GM10266 (cell line): ENCODE data around the gene TADA2B.

Experiments
- DNase-seq: peaks from one replicate; pipeline ENCODE4 v3.0.0; 2012; ENCODE audit errors: extremely low spot score
- TF ChIP-seq, protein P1 (sequence below): IDR thresholded peaks from 2 replicates; pipeline ENCODE4 v1.5.1; 2012; ENCODE audit warnings: mild to moderate bottlenecking, low read depth; ENCODE audit not compliant: control insufficient read depth, insufficient read depth; ENCODE audit errors: missing control alignments

Gene TADA2B

DNA sequence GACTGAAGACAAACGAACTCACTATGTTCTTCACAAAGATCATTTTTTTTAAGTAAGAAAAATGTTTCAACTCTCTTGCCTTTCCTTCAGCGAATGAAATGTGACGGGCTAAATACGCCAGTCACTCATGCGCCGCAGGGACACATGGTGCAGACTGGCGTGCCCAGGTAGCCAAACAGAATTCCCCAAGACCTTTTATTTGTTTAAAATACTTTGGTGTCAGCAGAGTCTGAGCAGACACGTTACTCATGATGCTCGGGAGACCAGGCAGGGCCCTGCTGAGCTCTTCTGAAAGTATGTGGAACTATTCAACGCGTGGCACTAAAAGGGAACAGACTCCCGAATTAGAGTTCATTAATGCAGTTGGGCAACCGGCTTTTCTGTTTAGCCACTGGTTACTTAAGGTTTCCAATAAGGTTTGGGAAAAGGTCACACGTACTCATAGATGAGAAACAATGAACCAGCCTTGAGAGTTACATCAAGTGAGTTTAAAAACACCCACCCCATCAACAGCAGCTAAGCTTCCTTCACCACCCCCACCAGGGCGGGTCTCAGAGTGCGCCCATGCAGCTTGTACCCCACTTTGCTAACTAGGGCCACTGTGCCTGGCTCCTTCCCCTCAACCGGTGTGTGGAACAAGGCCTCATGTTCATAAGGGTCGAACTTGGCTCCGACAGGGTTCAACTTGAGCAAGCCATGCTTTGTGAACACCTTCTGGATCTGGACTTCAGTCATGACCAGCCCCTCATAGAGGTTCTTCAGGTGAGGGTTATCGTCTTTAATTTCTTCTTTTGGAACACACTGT lies 17.4 kb downstream of the TADA2B start:
- TF ChIP-seq, protein P1, sequence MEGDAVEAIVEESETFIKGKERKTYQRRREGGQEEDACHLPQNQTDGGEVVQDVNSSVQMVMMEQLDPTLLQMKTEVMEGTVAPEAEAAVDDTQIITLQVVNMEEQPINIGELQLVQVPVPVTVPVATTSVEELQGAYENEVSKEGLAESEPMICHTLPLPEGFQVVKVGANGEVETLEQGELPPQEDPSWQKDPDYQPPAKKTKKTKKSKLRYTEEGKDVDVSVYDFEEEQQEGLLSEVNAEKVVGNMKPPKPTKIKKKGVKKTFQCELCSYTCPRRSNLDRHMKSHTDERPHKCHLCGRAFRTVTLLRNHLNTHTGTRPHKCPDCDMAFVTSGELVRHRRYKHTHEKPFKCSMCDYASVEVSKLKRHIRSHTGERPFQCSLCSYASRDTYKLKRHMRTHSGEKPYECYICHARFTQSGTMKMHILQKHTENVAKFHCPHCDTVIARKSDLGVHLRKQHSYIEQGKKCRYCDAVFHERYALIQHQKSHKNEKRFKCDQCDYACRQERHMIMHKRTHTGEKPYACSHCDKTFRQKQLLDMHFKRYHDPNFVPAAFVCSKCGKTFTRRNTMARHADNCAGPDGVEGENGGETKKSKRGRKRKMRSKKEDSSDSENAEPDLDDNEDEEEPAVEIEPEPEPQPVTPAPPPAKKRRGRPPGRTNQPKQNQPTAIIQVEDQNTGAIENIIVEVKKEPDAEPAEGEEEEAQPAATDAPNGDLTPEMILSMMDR, result no peak
- no peak for DNase-seq

DNA sequence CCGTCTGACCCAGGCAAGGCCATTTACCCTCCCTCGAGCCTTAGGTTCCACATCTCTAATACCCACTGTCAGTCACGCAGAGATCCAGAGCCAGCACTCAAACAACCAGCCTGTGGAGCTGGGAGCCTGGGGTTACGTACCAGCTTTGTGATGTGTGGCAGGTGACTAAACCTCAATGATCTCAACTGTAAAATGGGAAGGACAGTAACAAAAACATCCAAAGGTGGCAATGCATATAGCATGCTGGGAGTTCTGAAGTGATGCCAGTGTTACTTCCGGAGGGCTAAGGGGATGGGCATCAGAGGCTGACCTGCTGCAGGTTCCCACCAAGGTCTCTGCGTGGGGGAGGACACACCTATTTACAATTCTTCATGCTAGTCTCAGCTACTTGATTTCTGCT lies 18.6 kb downstream of the TADA2B start:
- TF ChIP-seq, protein P1, result no peak
- no peak for DNase-seq

DNA sequence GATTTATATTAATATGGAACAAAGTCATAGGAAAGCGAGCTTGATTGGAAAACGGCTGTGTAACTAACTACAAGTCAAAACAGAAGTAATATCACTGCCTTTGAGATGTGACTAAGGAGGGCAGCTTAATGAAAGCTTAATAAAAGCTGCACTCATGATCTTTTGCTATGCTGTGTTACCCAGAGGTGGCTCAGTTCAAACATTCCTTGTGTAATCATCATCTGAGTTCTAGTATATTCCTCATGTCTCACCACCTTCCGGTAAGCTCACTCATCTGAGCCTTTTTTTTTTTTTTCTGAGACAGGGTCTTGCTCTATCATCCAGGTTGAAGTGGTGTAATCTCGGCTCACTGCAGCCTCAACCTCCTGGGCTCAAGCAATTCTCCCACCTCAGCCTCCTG lies 19.6 kb downstream of the TADA2B start:
- DNase-seq, result no peak
- TF ChIP-seq, protein P1, result no peak

DNA sequence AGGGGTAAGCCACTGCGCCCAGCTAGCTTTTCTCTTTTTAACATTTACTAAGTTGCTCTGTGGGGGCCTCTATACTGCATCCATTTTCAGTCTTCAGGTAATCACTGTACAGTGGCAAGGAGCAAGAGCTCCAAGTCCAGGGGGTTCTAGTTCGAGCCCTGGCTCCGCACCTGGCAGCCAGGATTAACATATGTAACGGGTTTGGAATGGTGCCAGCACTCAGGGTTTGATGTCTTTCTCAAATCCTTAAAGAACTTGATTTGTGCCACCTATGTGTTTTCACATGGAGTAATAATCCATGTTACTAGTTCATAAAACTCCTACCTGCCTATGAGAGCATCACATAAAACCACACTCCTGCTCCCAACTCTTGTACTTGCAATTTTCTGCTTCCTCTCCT lies 20.2 kb downstream of the TADA2B start:
- TF ChIP-seq, protein P1, result no peak
- no peak for DNase-seq

DNA sequence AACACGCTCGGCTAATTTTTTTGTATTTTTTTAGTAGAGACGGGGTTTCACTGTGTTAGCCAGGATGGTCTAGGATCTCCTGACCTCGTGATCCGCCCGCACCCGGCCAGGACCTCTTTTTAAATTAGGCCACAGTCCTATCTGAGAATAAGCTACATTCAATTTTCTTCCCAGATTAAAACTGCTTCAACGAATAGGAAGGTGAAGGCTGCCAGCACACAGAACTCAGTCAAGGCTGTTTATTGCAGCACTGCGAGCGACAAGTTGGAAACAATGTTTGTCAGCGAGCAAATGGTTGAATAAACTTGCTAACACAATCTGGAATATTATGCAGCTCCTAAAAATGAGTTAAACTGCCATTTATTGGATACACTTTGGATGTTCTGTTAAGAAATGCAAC lies 22.8 kb downstream of the TADA2B start:
- TF ChIP-seq, protein P1, result no peak
- no peak for DNase-seq

DNA sequence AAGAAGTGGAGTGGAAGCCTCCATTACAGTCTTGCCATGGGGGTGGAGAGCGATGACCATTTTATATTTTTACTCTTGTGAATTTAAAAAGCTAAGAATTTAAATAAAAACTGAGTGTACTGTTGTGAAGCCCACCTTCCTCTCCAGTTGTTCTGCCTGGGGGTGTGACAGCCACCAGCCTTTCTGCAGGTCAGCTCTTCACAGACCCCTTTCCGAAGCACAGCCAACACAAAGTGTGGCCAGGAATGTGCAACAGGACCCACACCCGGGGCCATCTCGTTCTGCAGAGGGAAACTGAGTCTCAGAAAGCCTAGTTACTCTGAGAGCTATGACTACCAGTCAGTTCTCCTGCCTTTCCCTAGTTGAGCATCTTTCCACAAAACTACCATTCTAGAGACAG lies 23.3 kb downstream of the TADA2B start:
- DNase-seq, result no peak
- TF ChIP-seq, protein P1, result no peak

DNA sequence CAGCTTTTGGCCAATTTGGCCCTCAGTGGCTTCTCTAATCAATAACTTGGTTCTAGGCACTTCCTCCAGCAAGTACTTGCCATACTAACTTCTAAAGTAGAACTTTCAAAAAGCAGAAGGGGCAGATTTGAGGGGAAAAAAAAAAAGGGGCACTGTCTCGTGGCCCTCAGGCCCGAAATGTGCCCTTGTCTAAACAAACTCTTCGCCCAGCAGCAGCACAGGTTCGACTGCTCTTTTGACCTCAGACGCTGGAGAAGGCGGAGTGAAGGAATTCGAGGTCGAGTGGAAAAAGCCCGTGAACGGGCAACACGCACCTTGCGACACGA lies 23.9 kb downstream of the TADA2B start:
- DNase-seq, result no peak
- TF ChIP-seq, protein P1, result no peak
